ENCODE results near the gene LGALSL. TPM values are rescaled to one million over a fixed set of nuclear protein-coding genes. Genes with fewer than 3 reads are reported as not detected.
A peak's percentile ranks its signal among the peaks of the same experiment; 100 is the strongest.

Gene LGALSL
- total RNA-seq, 4 donors from 2014 or later, result 16.4 to 56.0 (median 33.5) TPM

DNA sequence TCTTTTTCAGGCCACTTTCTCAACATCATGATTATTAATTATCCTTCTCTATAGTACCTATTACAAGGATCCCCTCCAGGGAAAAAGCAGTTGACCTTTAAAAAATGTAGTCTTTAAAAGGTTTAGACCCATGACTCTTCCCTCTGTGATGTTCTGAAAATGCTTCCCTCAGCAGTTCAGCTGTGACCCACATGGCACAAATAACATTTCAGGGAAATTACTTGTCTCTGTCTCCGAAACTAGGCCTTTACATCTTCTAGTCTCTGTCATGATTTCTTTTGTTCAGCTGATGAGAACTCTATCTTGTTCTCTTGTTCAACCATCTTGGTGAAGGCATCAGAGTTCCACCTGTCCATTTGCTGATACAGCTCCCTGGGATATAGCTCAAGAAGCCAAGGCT is 28.3 kb downstream of the LGALSL start:
- Histone ChIP-seq H3K27me3 (no peaks in the 10 kb centered on the region), H3K36me3 (no peaks in the 10 kb centered on the region), H3K27ac (peak overlapping the region in 3 of 4 donors; percentile 39 to 67 (median 60)), H3K4me1 (peaks cover 5 to 54% (median 11%) of the 10 kb centered on the region in 3 donors), H3K9me3 (no peaks in the 10 kb centered on the region), H3K4me3 (no peak overlapping the region)
- DNase-seq, result no peak
- 85 to 100% methylated on average over 1 of the region's 1 CpG for WGBS, 2 donors
- no peak for TF ChIP-seq CTCF (IDR thresholded peaks at IDR 0.05)
- TF ChIP-seq POLR2A (IDR thresholded peaks at IDR 0.05), result no peak
- intact Hi-C loops (cut with DNase I), result loop anchor here (10.0 kb wide), 1 partner anchor 437 kb away; no protein-coding TSS in a partner anchor

GRCh38 chr2:64482765-64483504 is 29.0 kb downstream of the LGALSL start:
- intact Hi-C loops (cut with DNase I), result loop anchor here (10.0 kb wide), 1 partner anchor 438 kb away; no protein-coding TSS in a partner anchor
- WGBS, 2 donors, result 26 to 53% methylated on average over 5 of the region's 5 CpGs
- Histone ChIP-seq H3K9me3 (no peaks in the 10 kb centered on the region), H3K27me3 (no peaks in the 10 kb centered on the region), H3K36me3 (no peaks in the 10 kb centered on the region), H3K27ac (peak overlapping the region; percentile 7 to 67 (median 50)), H3K4me1 (peaks cover 5 to 61% (median 17%) of the 10 kb centered on the region in 3 donors), H3K4me3 (no peak overlapping the region)
- TF ChIP-seq POLR2A (IDR thresholded peaks at IDR 0.05) (no peak), CTCF (IDR thresholded peaks at IDR 0.05) (no peak)
- DNase-seq, result no peak

GRCh38 chr2:64485331-64485730 is 31.4 kb downstream of the LGALSL start:
- intact Hi-C loops (cut with DNase I), result loop anchor here (5.0 to 10.0 kb wide), 2 partner anchors 153 to 441 kb away; no protein-coding TSS in a partner anchor
- no peak for DNase-seq
- Histone ChIP-seq H3K4me1 (peaks cover 5 to 54% (median 17%) of the 10 kb centered on the region in 3 donors), H3K27me3 (no peaks in the 10 kb centered on the region), H3K9me3 (no peaks in the 10 kb centered on the region), H3K4me3 (no peak overlapping the region), H3K27ac (peak overlapping the region in 3 of 4 donors; percentile 62 to 78 (median 73)), H3K36me3 (no peaks in the 10 kb centered on the region)
- WGBS, 2 donors, result 43 to 58% methylated on average over 4 of the region's 4 CpGs
- no peak for TF ChIP-seq CTCF (IDR thresholded peaks at IDR 0.05)
- no peak for TF ChIP-seq POLR2A (IDR thresholded peaks at IDR 0.05)

GRCh38 chr2:64485961-64486360 is 32.0 kb downstream of the LGALSL start:
- Histone ChIP-seq H3K9me3 (no peaks in the 10 kb centered on the region), H3K27me3 (no peaks in the 10 kb centered on the region), H3K4me1 (peaks cover 5 to 54% (median 17%) of the 10 kb centered on the region in 3 donors), H3K4me3 (no peak overlapping the region), H3K27ac (peak overlapping the region in 2 of 4 donors; percentile 73 to 78), H3K36me3 (no peaks in the 10 kb centered on the region)
- TF ChIP-seq CTCF (IDR thresholded peaks at IDR 0.05), result no peak
- no peak for TF ChIP-seq POLR2A (IDR thresholded peaks at IDR 0.05)
- intact Hi-C loops (cut with DNase I), result loop anchor here (5.0 to 10.0 kb wide), 2 partner anchors 154 to 441 kb away; no protein-coding TSS in a partner anchor
- DNase-seq, result no peak
- WGBS, 2 donors, result 25 to 34% methylated on average over 6 of the region's 8 CpGs

Data from esophagus squamous epithelium (tissue), 5 donors.